ENCODE measurements around the gene MYLK.

The MYLK gene

DNA sequence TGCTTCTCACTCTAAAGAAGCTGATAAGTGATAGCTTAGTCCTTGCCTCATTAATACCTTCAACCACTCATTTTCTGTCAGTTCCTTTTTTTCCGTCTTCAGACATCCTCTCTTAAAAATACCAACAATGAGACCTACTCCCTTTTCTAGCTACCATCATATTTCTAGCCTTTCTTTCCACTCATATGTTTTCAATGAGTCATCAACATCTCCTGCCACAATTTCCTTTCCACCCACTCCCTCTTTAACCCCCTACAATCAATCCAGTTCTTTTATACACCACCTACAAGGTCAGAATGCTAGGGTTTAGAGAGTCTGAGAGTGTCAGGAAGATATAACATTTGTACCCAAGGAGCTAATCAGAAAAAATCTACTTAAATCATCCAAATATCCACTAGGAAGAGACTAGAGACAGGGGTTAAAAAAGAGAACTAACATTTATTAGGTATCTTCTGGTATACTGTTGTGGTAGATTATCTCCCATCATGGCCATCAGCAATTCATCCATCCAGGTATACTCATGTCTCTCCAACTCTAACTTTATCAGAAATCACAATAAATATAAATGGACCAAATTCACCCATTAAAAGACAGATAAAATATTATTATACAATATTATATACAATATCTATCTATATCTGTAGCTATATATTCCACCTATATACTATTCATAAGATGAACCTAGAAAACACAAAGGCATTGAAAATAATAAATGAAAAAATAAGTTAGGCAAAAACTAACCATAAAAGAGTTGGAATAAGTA, 42.5 kb downstream of the MYLK start:
- in situ Hi-C loops (cut with HindIII; ENCODE audit: low pct_ligation_motif_present, low pct_unique_long_range_greater_than_20kb, low sequenced_read_pairs), result no loop called here
- DNase-seq, result no peak

DNA sequence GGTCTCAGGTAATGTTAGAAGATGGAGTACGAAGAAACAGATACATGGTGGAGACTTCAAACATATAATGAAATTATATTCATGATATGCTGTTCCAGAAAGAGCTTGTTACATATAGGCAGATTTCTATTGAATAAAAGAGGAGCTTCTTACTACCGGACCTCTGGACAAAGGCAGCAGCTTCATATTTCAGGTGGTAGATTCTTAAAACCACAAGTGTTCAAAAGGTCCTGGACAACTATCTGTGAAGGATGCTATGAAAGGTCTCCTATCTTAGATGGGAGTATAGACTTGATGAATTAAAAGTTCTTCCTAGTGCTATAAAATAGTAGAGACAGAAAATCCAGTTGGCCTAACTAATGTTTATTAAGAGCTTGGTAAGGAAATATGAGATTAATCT, 43.2 kb downstream of the MYLK start:
- in situ Hi-C loops (cut with HindIII; ENCODE audit: low pct_ligation_motif_present, low pct_unique_long_range_greater_than_20kb, low sequenced_read_pairs), result no loop called here
- DNase-seq, result no peak

GRCh38 chr3:123837858-123838257, 46.3 kb downstream of the MYLK start:
- in situ Hi-C loops (cut with HindIII; ENCODE audit: low pct_ligation_motif_present, low pct_unique_long_range_greater_than_20kb, low sequenced_read_pairs), result no loop called here
- no peak for DNase-seq

DNA sequence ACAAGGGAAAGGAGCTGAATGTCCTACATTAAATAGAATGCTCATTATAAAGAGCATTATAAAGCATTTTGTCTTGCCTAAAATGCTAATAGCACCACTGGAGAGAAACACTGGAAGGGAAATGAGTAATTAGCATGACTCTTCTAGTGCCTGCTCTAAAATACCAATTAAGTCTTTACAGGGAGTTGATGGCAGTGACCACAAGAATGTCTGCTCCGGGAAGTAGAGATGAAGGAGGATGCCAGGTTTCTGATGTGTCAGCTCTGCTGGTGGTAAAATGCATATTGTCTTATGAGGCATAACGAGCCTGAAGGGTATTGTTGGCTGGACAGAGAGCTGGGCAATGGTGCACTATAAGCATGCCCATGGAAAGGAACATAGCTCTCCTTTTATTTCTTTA, 49.5 kb downstream of the MYLK start:
- peak; percentile 80 for DNase-seq
- in situ Hi-C loops (cut with HindIII; ENCODE audit: low pct_ligation_motif_present, low pct_unique_long_range_greater_than_20kb, low sequenced_read_pairs), result no loop called here

DNA sequence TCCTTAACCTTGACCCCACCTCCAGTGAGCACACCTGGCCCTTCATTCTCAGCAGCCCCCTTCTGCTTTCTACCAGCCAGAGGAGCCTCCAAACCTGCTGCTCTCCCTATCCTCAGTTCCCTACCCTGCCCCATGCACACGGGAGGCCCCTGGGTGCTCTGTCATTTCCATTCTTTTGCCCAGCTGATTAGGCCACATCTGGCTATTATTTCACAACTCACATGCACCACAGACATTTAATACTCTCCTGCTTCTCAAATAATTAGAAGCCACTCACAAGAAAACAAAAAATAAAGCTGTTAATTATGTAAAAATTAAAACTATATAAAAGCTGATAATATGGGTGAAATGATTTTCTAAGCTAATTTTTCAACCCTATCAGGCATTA, 50.7 kb downstream of the MYLK start:
- DNase-seq, result no peak
- in situ Hi-C loops (cut with HindIII; ENCODE audit: low pct_ligation_motif_present, low pct_unique_long_range_greater_than_20kb, low sequenced_read_pairs), result no loop called here

DNA sequence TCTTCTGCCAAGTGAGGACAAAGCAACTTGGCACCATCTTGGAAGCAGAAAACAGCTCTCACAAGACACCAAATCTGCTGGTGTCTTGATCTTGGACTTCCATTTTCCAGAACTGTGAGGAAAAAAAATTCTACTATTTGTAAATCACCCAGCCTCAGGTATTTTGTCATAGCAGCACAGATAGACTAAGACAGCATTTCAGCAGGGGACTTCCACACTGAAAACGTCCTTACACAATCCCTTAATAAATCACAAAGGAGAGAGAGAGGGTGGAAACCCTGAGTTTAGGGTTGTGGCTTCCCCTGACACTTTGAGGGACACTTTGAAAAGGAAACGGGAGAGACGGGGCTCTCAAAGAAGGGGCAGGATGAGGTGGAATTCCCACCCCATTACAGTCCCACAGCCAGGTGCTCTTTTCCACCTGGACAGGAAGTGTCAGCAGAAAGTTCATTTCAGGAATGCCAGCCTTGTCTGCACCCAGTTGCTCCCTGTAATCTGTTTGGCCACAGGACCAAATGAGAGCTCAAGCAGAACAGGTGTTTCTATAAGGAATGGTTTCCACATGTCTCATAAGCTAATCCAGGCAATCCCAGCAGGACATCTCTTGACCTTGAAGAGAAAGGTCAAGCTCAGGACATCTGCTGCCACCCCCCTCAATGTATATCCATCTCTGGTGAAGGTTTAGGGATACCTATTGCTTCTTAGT, 51.3 kb downstream of the MYLK start:
- DNase-seq, result no peak
- in situ Hi-C loops (cut with HindIII; ENCODE audit: low pct_ligation_motif_present, low pct_unique_long_range_greater_than_20kb, low sequenced_read_pairs), result no loop called here

DNA sequence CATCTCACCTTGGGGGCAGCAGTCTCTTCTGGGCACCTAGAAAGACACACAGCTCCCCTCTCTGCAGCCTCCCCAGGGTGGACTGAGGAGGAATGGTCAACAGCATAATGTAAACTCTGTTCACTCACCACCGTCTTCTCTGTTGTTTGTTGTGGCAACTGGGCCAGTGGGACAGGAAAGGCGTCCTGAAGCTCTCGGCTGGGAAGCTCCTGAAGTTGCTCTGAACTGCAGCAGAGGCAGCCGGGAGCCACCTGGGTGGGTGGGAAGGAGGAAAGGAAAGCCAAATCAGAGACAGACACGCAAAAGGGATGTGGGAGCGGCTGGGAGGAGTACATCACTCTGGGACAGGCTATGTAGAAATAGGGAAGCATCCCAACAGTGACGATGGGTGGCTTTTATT, 52.7 kb downstream of the MYLK start:
- in situ Hi-C loops (cut with HindIII; ENCODE audit: low pct_ligation_motif_present, low pct_unique_long_range_greater_than_20kb, low sequenced_read_pairs), result no loop called here
- DNase-seq, result no peak

- in situ Hi-C loops (cut with HindIII; ENCODE audit: low pct_ligation_motif_present, low pct_unique_long_range_greater_than_20kb, low sequenced_read_pairs), result no loop called here
- no peak for DNase-seq
Measured at GRCh38 chr3:123821920-123822319, 62.2 kb downstream of the MYLK start.

DNA sequence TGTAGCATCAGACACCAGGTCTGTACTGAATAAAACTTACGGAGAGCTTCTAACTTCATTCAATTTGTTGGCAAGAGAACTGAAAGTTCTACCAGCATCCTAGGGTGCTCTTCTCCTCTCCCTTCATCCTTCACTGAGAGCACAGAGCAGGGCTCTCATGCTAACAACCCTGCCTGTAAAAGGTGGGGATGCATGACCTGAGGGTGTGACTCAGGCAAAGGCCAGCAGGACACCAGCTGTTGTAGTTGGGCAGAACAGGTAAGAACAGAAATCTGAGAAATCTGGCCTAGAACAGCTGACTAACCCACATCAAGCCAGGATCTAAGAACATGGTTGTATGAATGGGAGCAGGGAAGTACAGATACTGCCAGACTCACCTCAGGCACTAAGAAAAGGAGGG, 64.2 kb downstream of the MYLK start:
- in situ Hi-C loops (cut with HindIII; ENCODE audit: low pct_ligation_motif_present, low pct_unique_long_range_greater_than_20kb, low sequenced_read_pairs), result no loop called here
- DNase-seq, result no peak

DNA sequence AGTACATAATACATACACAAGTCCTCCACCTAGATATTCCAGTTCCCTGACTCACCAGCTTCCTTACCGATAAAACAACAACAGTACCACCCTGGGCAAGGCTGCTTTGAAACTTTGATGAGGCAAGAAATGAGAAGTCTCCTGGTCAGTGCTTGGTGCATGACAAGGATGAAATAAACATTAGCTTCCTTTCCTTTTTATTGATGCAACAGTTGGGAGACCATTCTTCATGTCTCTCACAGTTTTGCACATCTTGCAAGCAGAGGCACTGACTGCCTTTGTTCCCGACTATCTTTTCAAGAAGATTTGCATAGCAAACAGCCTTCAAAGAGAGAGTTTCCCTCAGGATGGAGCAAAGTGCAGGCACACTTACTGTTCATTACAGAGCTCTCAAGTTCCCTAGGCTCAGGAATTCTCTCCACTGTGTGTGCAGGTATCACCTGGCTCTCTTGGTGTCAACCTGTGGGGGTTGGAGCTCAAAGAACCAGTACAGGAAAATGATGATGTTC, 65.2 kb downstream of the MYLK start:
- DNase-seq, result no peak
- in situ Hi-C loops (cut with HindIII; ENCODE audit: low pct_ligation_motif_present, low pct_unique_long_range_greater_than_20kb, low sequenced_read_pairs), result no loop called here

DNA sequence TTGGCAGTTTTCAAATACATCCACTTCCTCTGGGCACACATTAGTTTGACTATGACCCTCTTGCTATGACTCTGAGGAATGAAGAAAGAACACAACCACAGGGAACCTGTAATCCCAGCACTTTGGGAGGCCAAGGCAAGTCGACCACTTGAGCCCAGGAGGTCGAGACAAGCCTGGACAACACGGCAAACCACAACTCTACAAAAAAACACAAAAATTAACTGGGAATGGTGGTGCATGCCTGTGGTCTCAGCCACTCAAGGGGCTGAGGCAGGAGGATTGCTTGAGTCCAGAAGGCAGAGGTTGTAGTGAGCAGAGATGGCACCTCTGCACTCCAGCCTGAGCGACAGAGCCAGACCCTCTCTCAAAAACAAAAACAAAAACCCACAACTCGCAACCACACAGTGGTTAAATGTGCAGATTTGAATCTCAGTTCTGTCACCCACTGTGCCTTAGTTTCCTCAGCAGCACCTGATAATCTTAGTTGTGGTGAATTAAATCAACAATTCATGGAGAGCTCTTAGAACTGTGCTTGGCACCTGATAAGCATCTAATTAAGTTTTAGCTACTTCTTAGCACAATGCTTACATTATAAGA, 65.7 kb downstream of the MYLK start:
- no peak for DNase-seq
- in situ Hi-C loops (cut with HindIII; ENCODE audit: low pct_ligation_motif_present, low pct_unique_long_range_greater_than_20kb, low sequenced_read_pairs), result no loop called here

- in situ Hi-C loops (cut with HindIII; ENCODE audit: low pct_ligation_motif_present, low pct_unique_long_range_greater_than_20kb, low sequenced_read_pairs), result no loop called here
- no peak for DNase-seq
Measured at GRCh38 chr3:123817413-123817812, 66.7 kb downstream of the MYLK start.

- DNase-seq, result no peak
- in situ Hi-C loops (cut with HindIII; ENCODE audit: low pct_ligation_motif_present, low pct_unique_long_range_greater_than_20kb, low sequenced_read_pairs), result no loop called here
Measured at GRCh38 chr3:123816673-123817207, 67.4 kb downstream of the MYLK start.

- DNase-seq, result no peak
- in situ Hi-C loops (cut with HindIII; ENCODE audit: low pct_ligation_motif_present, low pct_unique_long_range_greater_than_20kb, low sequenced_read_pairs), result no loop called here
Measured at GRCh38 chr3:123815981-123816380, 68.2 kb downstream of the MYLK start.

DNA sequence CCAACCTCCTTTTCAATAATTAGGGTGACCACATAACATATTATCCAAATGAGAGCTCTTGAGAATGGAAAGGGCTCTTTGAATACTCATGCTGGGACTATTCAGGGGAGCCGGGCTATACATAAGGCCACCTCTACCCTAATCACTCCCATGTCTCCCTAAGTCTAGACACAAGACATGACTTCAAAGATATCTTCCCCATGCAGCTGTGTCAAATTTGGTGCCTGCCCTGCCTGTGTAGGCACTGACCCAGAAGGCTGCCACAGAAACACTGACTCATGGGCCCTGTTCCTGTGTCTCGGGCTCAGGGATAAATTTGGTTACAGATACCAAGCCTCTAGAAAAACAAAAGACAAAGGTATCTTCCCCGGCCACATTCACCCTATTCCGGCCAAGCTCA, 70.3 kb downstream of the MYLK start:
- no peak for DNase-seq
- in situ Hi-C loops (cut with HindIII; ENCODE audit: low pct_ligation_motif_present, low pct_unique_long_range_greater_than_20kb, low sequenced_read_pairs), result no loop called here

GRCh38 chr3:123809597-123809996, 74.5 kb downstream of the MYLK start:
- in situ Hi-C loops (cut with HindIII; ENCODE audit: low pct_ligation_motif_present, low pct_unique_long_range_greater_than_20kb, low sequenced_read_pairs), result no loop called here
- no peak for DNase-seq

DNA sequence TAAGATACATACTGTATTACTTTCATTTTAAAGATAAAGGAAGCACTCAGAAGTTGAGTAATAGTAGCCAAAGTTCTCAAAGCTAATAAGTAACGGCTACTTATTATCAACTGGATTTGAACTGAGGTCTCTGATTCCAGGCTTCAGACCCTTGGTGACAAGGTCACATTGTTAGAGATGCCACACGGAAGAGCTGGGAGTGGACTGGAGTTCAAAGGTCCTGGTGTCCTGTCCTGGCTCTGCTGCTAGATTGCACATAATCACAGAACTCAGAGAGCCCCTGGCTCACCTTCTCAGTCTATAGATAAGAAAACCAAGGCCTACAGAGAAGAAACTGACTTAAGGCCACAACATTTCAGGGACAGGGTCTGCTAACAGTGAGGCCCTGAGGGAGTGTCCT, 75.3 kb downstream of the MYLK start:
- DNase-seq, result no peak
- in situ Hi-C loops (cut with HindIII; ENCODE audit: low pct_ligation_motif_present, low pct_unique_long_range_greater_than_20kb, low sequenced_read_pairs), result no loop called here

DNA sequence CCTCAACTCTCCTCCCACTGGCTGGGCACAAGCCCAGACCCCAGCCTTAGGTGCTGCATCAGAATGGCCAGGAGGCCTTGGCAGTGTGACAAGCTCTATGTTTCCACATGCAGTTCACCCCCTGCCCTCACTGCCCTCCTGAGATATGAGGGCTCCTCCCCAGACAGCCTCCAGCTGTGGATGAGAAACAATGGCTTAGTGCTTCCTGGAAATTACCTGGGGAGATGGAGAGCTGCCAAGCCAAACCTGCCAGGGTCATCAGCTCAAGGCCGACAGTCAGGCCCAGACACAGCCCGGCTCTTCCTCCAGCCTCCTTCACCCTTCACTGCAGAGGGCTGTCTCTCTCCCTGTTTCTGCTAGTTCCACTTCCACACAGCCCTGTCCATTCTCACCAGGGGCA, 76.3 kb downstream of the MYLK start:
- no peak for DNase-seq
- in situ Hi-C loops (cut with HindIII; ENCODE audit: low pct_ligation_motif_present, low pct_unique_long_range_greater_than_20kb, low sequenced_read_pairs), result no loop called here

GRCh38 chr3:123805504-123805903, 78.6 kb downstream of the MYLK start:
- in situ Hi-C loops (cut with HindIII; ENCODE audit: low pct_ligation_motif_present, low pct_unique_long_range_greater_than_20kb, low sequenced_read_pairs), result no loop called here

More at GRCh38 chr3:123805504-123805903, 78.6 kb downstream of the MYLK start:
- no peak for DNase-seq

Data from ACHN (cell line).